ENCODE measurements around the gene HAPSTR1.
"Not testable (repeated sequence)": the region's sequence is repeated elsewhere in the genome, so short reads cannot be mapped to it uniquely, and the experiment has no call there.

HAPSTR1 gene

GRCh38 chr16:9090960-9091866, at the start of gene HAPSTR1:
HAPSTR1 (plus strand) TSS chr16:9091644; CDS start chr16:9092045, 401 bp downstream.
- DNase-seq (ENCODE audit: low read depth): peak; percentile 98

- DNase-seq (ENCODE audit: low read depth): no peak
These were observed 48.9 kb upstream of the HAPSTR1 start for GRCh38 chr16:9042533-9042932.

GRCh38 chr16:9042964-9043680, 48.3 kb upstream of the HAPSTR1 start:
- DNase-seq (ENCODE audit: low read depth): no peak

- DNase-seq (ENCODE audit: low read depth): not testable (repeated sequence)
These were observed 45.9 kb upstream of the HAPSTR1 start for GRCh38 chr16:9045562-9045961.

- DNase-seq (ENCODE audit: low read depth): no peak
These were observed 44.8 kb upstream of the HAPSTR1 start for GRCh38 chr16:9046667-9047055.

- peak; percentile 5 for DNase-seq (ENCODE audit: low read depth)
These were observed 43.6 kb upstream of the HAPSTR1 start for GRCh38 chr16:9047689-9048301.

- DNase-seq (ENCODE audit: low read depth): no peak
These were observed 43.1 kb upstream of the HAPSTR1 start for GRCh38 chr16:9048302-9048700.

GRCh38 chr16:9049241-9049640, 42.2 kb upstream of the HAPSTR1 start:
- DNase-seq (ENCODE audit: low read depth): no peak

- DNase-seq (ENCODE audit: low read depth): no peak
These were observed 41.2 kb upstream of the HAPSTR1 start for GRCh38 chr16:9050102-9050830.

GRCh38 chr16:9053006-9053601, 38.3 kb upstream of the HAPSTR1 start:
- DNase-seq (ENCODE audit: low read depth): no peak

GRCh38 chr16:9054460-9054859, 37.0 kb upstream of the HAPSTR1 start:
- no peak for DNase-seq (ENCODE audit: low read depth)

GRCh38 chr16:9055115-9055514, 36.3 kb upstream of the HAPSTR1 start:
- no peak for DNase-seq (ENCODE audit: low read depth)

GRCh38 chr16:9055661-9056060, 35.8 kb upstream of the HAPSTR1 start:
- no peak for DNase-seq (ENCODE audit: low read depth)

- DNase-seq (ENCODE audit: low read depth): no peak
These were observed 35.4 kb upstream of the HAPSTR1 start for GRCh38 chr16:9056061-9056460.

GRCh38 chr16:9058211-9058610, 33.2 kb upstream of the HAPSTR1 start:
- no peak for DNase-seq (ENCODE audit: low read depth)

GRCh38 chr16:9060225-9060624, 31.2 kb upstream of the HAPSTR1 start:
- DNase-seq (ENCODE audit: low read depth): no peak

- DNase-seq (ENCODE audit: low read depth): no peak
These were observed 30.1 kb upstream of the HAPSTR1 start for GRCh38 chr16:9061358-9061813.

GRCh38 chr16:9062301-9062700, 29.1 kb upstream of the HAPSTR1 start:
- DNase-seq (ENCODE audit: low read depth): no peak

GRCh38 chr16:9065077-9065476, 26.4 kb upstream of the HAPSTR1 start:
- no peak for DNase-seq (ENCODE audit: low read depth)

GRCh38 chr16:9068886-9069285, 22.6 kb upstream of the HAPSTR1 start:
- DNase-seq (ENCODE audit: low read depth): no peak

- no peak for DNase-seq (ENCODE audit: low read depth)
These were observed 21.2 kb upstream of the HAPSTR1 start for GRCh38 chr16:9070254-9070653.

- DNase-seq (ENCODE audit: low read depth): no peak
These were observed 20.1 kb upstream of the HAPSTR1 start for GRCh38 chr16:9071377-9071776.

Data from activated T-cell treated with anti-CD3 and anti-CD28 coated beads for 1 hour (primary cell).